ENCODE measurements around the gene MORN2. TPM values are rescaled to one million over a fixed set of nuclear protein-coding genes. Genes with fewer than 3 reads are reported as not detected.

Gene MORN2
- total and polyA plus RNA-seq, 12 donors = 11.5 to 31.3 (median 20.7) TPM

DNA sequence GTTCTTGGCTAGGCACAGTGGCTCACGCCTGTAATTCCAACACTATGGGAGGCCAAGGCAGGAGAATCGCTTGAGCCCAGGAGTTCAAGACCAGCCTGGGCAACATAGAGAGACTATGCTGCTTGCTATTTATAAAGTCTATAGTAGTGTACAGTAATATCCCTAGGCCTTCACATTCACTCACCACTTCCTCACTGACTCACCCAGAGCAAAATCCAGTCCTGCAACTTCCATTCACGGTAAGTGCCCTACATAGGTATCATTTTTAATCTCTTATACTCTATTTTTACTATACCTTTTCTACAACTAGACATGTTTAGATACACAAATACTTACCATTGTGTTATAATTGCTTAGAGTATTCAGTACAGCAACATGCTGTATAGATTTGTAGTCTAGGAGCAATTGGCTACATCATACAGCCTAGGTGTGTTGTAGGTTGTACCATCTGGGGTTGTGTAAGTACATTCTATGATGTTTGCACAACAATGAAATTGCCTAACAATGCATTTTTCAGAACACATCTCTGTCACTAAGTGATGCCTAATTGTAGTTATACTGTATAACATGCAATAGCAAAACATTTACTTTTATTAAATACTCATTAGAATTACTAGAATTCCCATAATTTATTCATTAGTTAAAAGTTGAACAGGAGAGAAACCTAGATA, 8.9 kb upstream of the MORN2 start:
- intact Hi-C loops (cut with DNase I) = no loop called here
- TF ChIP-seq, protein P1, sequence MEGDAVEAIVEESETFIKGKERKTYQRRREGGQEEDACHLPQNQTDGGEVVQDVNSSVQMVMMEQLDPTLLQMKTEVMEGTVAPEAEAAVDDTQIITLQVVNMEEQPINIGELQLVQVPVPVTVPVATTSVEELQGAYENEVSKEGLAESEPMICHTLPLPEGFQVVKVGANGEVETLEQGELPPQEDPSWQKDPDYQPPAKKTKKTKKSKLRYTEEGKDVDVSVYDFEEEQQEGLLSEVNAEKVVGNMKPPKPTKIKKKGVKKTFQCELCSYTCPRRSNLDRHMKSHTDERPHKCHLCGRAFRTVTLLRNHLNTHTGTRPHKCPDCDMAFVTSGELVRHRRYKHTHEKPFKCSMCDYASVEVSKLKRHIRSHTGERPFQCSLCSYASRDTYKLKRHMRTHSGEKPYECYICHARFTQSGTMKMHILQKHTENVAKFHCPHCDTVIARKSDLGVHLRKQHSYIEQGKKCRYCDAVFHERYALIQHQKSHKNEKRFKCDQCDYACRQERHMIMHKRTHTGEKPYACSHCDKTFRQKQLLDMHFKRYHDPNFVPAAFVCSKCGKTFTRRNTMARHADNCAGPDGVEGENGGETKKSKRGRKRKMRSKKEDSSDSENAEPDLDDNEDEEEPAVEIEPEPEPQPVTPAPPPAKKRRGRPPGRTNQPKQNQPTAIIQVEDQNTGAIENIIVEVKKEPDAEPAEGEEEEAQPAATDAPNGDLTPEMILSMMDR (IDR thresholded peaks at IDR 0.05) = no peak
- DNase-seq (no peak), ATAC-seq (no peak)
- WGBS, 2 donors = 96 to 99% methylated on average over 3 of the region's 3 CpGs
- Histone ChIP-seq H3K36me3 (peaks cover 0 to 54% (median 10%) of the 10 kb centered on the region in 9 donors), H3K27ac (no peak overlapping the region), H3K9me3 (peaks cover 0 to 27% (median 11%) of the 10 kb centered on the region in 11 donors), H3K4me1 (no peaks in the 10 kb centered on the region), H3K4me3 (no peak overlapping the region), H3K27me3 (no peaks in the 10 kb centered on the region)

DNA sequence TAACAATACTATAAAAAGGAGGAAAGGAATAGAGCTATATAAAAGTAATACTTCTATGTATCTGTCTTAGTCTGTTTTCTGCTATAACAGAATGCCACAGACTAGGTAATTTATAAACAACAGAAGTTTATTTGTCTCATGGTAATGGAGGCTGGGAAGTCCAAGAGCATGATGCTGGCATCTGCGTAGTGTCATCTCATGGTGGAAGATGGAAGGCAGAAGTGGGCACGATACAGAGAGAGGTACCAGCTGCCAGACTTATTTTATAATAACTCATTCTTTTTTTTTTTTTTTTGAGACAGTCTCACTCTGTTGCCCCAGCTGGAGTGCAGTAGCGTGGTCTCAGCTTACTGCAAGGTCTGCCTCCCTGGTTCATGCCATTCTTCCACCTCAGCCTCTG, 4.3 kb upstream of the MORN2 start:
- WGBS, 2 donors = 98 to 99% methylated on average over 3 of the region's 3 CpGs
- peaks cover 0 to 18% (median 4%) of the 10 kb centered on the region in 9 donors for H3K36me3 ChIP-seq
- peaks cover 0 to 36% (median 11%) of the 10 kb centered on the region in 11 donors for H3K9me3 ChIP-seq
- no peak overlapping the region for H3K4me3 ChIP-seq
- intact Hi-C loops (cut with DNase I) = no loop called here
- TF ChIP-seq, protein P1 (IDR thresholded peaks at IDR 0.05) = no peak
- no peak overlapping the region for H3K27ac ChIP-seq
- H3K4me1 ChIP-seq = peaks cover 0 to 14% (median 9%) of the 10 kb centered on the region in 9 donors
- DNase-seq = no peak
- ATAC-seq = no peak
- no peaks in the 10 kb centered on the region for H3K27me3 ChIP-seq

- intact Hi-C loops (cut with DNase I) = no loop called here
- H3K27me3 ChIP-seq = no peaks in the 10 kb centered on the region
- no peaks in the 10 kb centered on the region for H3K36me3 ChIP-seq
- DNase-seq (no peak), ATAC-seq (no peak)
- peaks cover 0 to 19% (median 14%) of the 10 kb centered on the region in 9 donors for H3K4me1 ChIP-seq
- H3K9me3 ChIP-seq = peaks cover 0 to 36% (median 11%) of the 10 kb centered on the region in 11 donors
- no peak overlapping the region for H3K4me3 ChIP-seq
- WGBS, 2 donors = 76% methylated on average over 5 of the region's 5 CpGs
- H3K27ac ChIP-seq = no peak overlapping the region
- TF ChIP-seq, protein P1 (IDR thresholded peaks at IDR 0.05) = no peak
These were observed 2.0 kb upstream of the MORN2 start for GRCh38 chr2:38873763-38874162.

GRCh38 chr2:38875227-38875575, 575 bp upstream of the MORN2 start:
- TF ChIP-seq, protein P1 (IDR thresholded peaks at IDR 0.05) = no peak
- DNase-seq = no peak
- H3K36me3 ChIP-seq = peaks cover 0 to 3% (median 0%) of the 10 kb centered on the region in 9 donors
- peak overlapping the region; percentile 64 to 95 (median 86) for H3K4me3 ChIP-seq
- H3K27me3 ChIP-seq = no peaks in the 10 kb centered on the region
- intact Hi-C loops (cut with DNase I) = no loop called here
- peak overlapping the region; percentile 9 to 83 (median 65) for H3K27ac ChIP-seq
- ATAC-seq = peak in 4 of 8 donors; percentile 2 to 25 (median 12)
- peaks cover 0 to 28% (median 8%) of the 10 kb centered on the region in 11 donors for H3K9me3 ChIP-seq
- WGBS, 2 donors = 1% methylated on average over 10 of the region's 10 CpGs
- peaks cover 0 to 19% (median 14%) of the 10 kb centered on the region in 9 donors for H3K4me1 ChIP-seq

Measured in heart right ventricle (tissue), 16 donors.